Esophagus muscularis mucosa (tissue), 4 donors: ENCODE data around the gene ZXDB. TPM values are rescaled to one million over a fixed set of nuclear protein-coding genes. Genes with fewer than 3 reads are reported as not detected.
A peak's percentile ranks its signal among the peaks of the same experiment; 100 is the strongest.
"Not testable (repeated sequence)": the region's sequence is repeated elsewhere in the genome, so short reads cannot be mapped to it uniquely, and the experiment has no call there.

ENCODE experiments used
- DNase-seq: peaks from one replicate; pipeline ENCODE4 v3.0.0-alpha.2; 2017; ENCODE audit errors: extremely low spot score
- H3K27ac ChIP-seq, 4 donors: fragments of 200-600 bp; sonication (generic); replicated peaks in 1 of 4; 1 replicate in 3 of 4; 2 replicates in 1 of 4; pipeline ENCODE4 v1.5.1; 2016 to 2019; ENCODE audit warnings: mild to moderate bottlenecking in 1 of 4
- H3K27me3 ChIP-seq, 4 donors: fragments of 200-600 bp; sonication (generic); one replicate each; pipeline versions ENCODE4 v1.5.1 to v1.6.0; 2016 to 2019
- H3K36me3 ChIP-seq, 4 donors: fragments of 200-600 bp; sonication (generic); one replicate each; pipeline ENCODE4 v1.5.1; 2016 to 2019
- H3K4me1 ChIP-seq, 4 donors: fragments of 200-600 bp; sonication (generic); one replicate each; pipeline ENCODE4 v1.5.1; 2016 to 2019
- H3K4me3 ChIP-seq, 4 donors: fragments of 200-600 bp; sonication (generic); 1 replicate in 2 of 4; 2 replicates in 2 of 4; pipeline ENCODE4 v1.5.1; 2016 to 2019; ENCODE audit warnings: mild to moderate bottlenecking in 4 of 4, moderate library complexity in 1 of 4
- H3K9me3 ChIP-seq, 4 donors: fragments of 200-600 bp; sonication (generic); 1 replicate in 3 of 4; 2 replicates in 1 of 4; pipeline ENCODE4 v1.5.1; 2016 to 2019
- EP300 ChIP-seq: sonication (generic); formaldehyde crosslinking; IDR thresholded peaks from one replicate; pipeline ENCODE4 v1.6.1; 2017; ENCODE audit warnings: antibody characterized with exemption
- POLR2A ChIP-seq: fragments of 450-650 bp; IDR thresholded peaks from one replicate; pipeline ENCODE4 v1.6.1; 2017; ENCODE audit warnings: antibody characterized with exemption, moderate library complexity, mild to moderate bottlenecking, low read depth
- POLR2AphosphoS5 ChIP-seq, 2 donors: sonication (generic); formaldehyde crosslinking; IDR thresholded peaks; one replicate each; pipeline ENCODE4 v1.6.1; 2017; ENCODE audit warnings: antibody characterized with exemption in 2 of 2
- WGBS: methylation state at CpG from one replicate; pipeline ENCODE4 v1.1.5; 2018; 5-methylcytosine and 5-hydroxymethylcytosine counted together
- intact Hi-C: fragments of 100-400 bp; cut with DNase I; formaldehyde crosslinking; loops from one replicate; pipeline ENCODE4 v1.15.1; 2023
- total RNA-seq, 4 donors: library from RNA; depleted of rRNA; stranded (reverse); fragments of >200 nt; gene quantifications; one replicate each; pipeline versions ENCODE4 v1.1.0 to v1.2.1, GENCODE V29; 2016
- TF ChIP-seq, protein P1 (sequence below), 3 experiments: fragments of 200-600 bp in 2 of 3; fragments of 450-650 bp in 1 of 3; sonication (generic) in 2 of 3; IDR thresholded peaks; one replicate each; pipeline ENCODE4 v1.5.1; 2017 to 2019; ENCODE audit warnings: antibody characterized with exemption in 3 of 3, mild to moderate bottlenecking in 2 of 3, moderate library complexity in 1 of 3

Gene ZXDB
- total RNA-seq, 4 donors from 2014 or later, result 13.3 to 17.2 (median 15.5) TPM

DNA sequence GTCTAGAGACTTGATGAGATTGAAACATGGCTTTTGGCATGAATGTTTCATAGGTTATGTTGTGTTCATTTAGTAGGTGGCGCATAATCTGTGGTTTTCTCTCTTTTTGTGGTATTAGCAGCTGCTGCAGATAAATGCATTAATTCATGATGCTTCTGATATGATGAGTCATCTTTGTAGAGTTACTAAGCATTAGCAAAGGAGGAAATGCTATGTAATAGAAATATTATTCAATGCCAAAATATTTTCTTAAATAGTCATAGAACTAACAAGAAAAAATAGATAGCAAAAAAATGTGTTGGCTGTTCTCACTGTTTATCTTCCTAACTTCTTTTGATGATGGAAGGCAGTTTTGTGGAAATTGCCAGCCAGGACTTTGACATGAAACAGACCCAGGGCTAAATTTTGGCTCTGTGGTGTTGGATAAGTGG is 3.6 kb downstream of the ZXDB start:
- no peaks in the 10 kb centered on the region for H3K9me3 ChIP-seq
- no peaks in the 10 kb centered on the region for H3K36me3 ChIP-seq
- intact Hi-C loops, result loop anchor here (10.0 kb wide), 1 partner anchor 319 kb away; the partner anchor contains the start of gene ZXDA
- DNase-seq, result no peak
- H3K27me3 ChIP-seq, result no peaks in the 10 kb centered on the region
- peaks cover 9 to 57% (median 42%) of the 10 kb centered on the region in 4 donors for H3K4me1 ChIP-seq
- H3K4me3 ChIP-seq, result peak overlapping the region in 3 of 4 donors; percentile 7 to 32 (median 25)
- peak overlapping the region; percentile 19 to 69 (median 64) for H3K27ac ChIP-seq
- WGBS, result 52% methylated on average over 1 of the region's 1 CpG
- TF ChIP-seq POLR2AphosphoS5 (IDR thresholded peaks at IDR 0.05), result peak in 1 of 2 donors; percentile 67
- TF ChIP-seq, protein P1, sequence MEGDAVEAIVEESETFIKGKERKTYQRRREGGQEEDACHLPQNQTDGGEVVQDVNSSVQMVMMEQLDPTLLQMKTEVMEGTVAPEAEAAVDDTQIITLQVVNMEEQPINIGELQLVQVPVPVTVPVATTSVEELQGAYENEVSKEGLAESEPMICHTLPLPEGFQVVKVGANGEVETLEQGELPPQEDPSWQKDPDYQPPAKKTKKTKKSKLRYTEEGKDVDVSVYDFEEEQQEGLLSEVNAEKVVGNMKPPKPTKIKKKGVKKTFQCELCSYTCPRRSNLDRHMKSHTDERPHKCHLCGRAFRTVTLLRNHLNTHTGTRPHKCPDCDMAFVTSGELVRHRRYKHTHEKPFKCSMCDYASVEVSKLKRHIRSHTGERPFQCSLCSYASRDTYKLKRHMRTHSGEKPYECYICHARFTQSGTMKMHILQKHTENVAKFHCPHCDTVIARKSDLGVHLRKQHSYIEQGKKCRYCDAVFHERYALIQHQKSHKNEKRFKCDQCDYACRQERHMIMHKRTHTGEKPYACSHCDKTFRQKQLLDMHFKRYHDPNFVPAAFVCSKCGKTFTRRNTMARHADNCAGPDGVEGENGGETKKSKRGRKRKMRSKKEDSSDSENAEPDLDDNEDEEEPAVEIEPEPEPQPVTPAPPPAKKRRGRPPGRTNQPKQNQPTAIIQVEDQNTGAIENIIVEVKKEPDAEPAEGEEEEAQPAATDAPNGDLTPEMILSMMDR (IDR thresholded peaks at IDR 0.05), result no peak

DNA sequence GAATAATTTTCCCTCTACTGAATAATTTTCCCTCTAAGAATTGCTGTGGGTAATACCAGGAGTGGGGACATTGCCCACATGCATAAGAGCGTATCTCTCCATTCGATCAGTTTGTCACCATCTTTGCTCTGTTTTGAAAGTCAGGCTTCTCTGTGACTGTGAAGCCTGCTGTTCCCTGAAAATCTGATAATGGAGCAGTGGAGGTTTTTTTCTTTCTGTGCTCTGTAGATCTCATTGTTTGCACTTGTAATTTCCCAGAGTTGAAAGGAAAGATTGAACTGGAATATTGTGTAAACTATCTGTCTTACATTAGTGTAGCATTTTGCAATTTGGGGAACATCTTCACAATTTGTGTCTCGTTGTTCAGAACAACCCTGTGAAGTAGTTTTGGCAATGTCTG is 4.3 kb downstream of the ZXDB start:
- Histone ChIP-seq H3K4me1 (peaks cover 5 to 58% (median 38%) of the 10 kb centered on the region in 4 donors), H3K27ac (peak overlapping the region; percentile 19 to 69 (median 64)), H3K36me3 (no peaks in the 10 kb centered on the region), H3K9me3 (no peaks in the 10 kb centered on the region), H3K4me3 (peak overlapping the region in 3 of 4 donors; percentile 7 to 32 (median 25)), H3K27me3 (no peaks in the 10 kb centered on the region)
- intact Hi-C loops, result loop anchor here (10.0 kb wide), 1 partner anchor 319 kb away; the partner anchor contains the start of gene ZXDA
- 74% methylated on average over 3 of the region's 3 CpGs for WGBS
- DNase-seq, result no peak
- TF ChIP-seq EP300, result no peak
- TF ChIP-seq POLR2A, result no peak
- TF ChIP-seq, protein P1 (IDR thresholded peaks at IDR 0.05), result no peak
- TF ChIP-seq POLR2AphosphoS5 (IDR thresholded peaks at IDR 0.05), result no peak

DNA sequence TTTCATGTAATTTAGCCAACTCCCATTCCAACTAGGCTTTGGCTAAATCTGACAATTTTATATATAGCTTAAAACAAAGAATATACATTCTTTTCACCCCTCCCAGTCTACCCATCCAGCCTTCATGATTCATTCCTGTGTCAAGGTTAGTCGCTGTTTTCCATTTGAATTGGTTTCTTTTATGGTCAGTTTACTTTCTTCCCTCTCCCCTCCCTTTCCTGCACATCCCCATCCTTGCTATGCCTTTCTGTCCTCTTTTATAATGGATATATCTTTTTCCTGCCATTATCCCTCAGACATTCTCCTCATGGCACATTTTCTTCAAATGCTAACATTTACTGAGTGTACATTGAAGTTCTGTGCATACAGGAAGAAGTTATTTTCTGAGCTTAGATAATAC is 4.7 kb downstream of the ZXDB start:
- intact Hi-C loops, result loop anchor here (10.0 kb wide), 1 partner anchor 318 kb away; the partner anchor contains the start of gene ZXDA
- H3K9me3 ChIP-seq, result no peaks in the 10 kb centered on the region
- no peaks in the 10 kb centered on the region for H3K36me3 ChIP-seq

DNA sequence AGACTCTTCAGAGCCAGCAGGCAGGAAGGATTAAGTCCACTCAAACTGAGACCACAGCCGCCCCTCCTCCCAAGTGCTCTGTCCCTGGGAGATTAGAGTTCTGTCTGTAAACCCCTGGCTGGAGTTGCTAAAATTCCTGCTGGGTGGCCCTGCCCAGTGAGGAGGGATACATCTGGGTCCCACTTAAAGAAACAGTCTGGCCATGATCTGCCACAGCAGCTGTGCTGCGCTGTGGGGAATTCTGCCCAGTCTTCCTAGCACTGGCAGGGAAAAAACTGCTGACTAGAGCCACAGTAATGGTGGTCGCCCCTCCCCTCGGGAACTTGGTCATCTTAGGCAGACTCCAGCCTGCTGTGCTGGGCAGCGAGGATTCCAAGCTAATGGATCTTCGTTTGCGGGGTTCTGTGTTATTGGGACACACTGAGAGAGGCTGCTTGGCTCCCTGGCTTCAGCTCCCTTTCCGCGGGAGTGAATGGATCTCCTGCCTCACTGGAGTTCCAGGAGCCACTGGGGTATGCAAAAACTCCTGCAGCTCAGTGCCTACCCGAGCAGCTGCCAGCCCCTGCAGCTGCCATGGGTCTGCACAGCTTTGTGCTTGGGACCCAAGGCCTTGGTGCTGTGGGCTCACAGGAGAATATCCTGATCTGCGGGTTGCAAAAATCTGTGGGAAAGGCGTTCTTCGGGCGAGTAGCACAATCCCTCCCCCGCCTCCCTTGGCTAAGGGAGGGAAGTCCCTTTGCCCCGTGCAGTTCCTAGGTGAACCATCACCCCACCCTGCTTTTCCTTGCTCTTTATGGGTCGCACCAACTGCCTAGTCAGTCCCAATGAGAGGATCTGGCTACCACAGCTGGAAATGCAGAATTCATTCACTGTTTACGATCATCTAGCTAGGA is 15.7 kb downstream of the ZXDB start:
- H3K4me1 ChIP-seq, result no peaks in the 10 kb centered on the region
- H3K36me3 ChIP-seq, result no peaks in the 10 kb centered on the region
- no peak overlapping the region for H3K27ac ChIP-seq
- no peak for DNase-seq
- TF ChIP-seq POLR2AphosphoS5 (IDR thresholded peaks at IDR 0.05) (no peak), POLR2A (no peak), EP300 (no peak)
- TF ChIP-seq, protein P1 (IDR thresholded peaks at IDR 0.05), result no peak
- intact Hi-C loops, result no loop called here
- WGBS, result 68% methylated on average over 15 of the region's 18 CpGs
- H3K4me3 ChIP-seq, result no peak overlapping the region
- no peaks in the 10 kb centered on the region for H3K27me3 ChIP-seq
- H3K9me3 ChIP-seq, result no peaks in the 10 kb centered on the region

More for the DNA sequence above, 4.7 kb downstream of the ZXDB start:
- H3K4me1 ChIP-seq, result peaks cover 5 to 60% (median 37%) of the 10 kb centered on the region in 4 donors
- DNase-seq, result no peak
- TF ChIP-seq EP300, result no peak
- H3K27ac ChIP-seq, result peak overlapping the region in 3 of 4 donors; percentile 19 to 69 (median 65)
- WGBS, result 46% methylated on average over 1 of the region's 1 CpG
- no peaks in the 10 kb centered on the region for H3K27me3 ChIP-seq
- peak overlapping the region in 3 of 4 donors; percentile 7 to 32 (median 25) for H3K4me3 ChIP-seq

DNA sequence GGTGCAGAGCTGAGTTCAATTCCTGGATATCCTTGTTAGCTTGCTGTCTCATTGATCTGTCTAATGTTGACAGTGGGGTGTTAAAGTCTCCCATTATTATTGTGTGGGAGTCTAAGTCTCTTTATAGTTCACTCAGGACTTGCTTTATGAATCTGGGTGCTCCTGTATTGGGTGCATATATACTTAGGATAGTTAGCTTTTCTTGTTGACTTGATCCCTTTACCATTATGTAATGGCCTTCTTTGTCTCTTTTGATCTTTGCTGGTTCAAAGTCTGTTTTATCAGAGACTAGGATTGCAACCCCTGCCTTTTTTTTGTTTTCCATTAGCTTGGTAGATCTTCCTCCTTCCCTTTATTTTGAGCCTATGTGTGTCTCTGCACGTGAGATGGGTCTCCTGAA is 21.5 kb downstream of the ZXDB start:
- H3K36me3 ChIP-seq, DNase-seq, H3K4me3 ChIP-seq, H3K27ac ChIP-seq, intact Hi-C loops, H3K4me1 ChIP-seq, H3K9me3 ChIP-seq, H3K27me3 ChIP-seq: not testable (repeated sequence)
- WGBS, result 58% methylated on average over 1 of the region's 1 CpG

DNA sequence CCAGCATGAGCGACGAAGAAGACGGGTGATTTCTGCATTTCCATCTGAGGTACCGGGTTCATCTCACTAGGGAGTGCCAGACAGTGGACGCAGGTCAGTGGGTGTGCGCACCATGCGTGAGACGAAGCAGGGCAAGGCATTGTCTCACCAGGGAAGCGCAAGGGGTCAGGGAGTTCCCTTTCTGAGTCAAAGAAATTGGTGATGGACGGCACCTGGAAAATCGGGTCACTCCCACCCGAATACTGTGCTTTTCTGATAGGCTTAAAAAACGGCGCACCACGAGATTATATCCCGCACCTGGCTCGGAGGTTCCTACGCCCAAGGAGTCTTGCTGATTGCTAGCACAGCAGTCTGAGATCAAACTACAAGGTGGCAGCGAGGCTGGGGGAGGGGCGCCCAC is 37.6 kb downstream of the ZXDB start:
- H3K27ac ChIP-seq, H3K36me3 ChIP-seq, DNase-seq, H3K4me1 ChIP-seq, H3K27me3 ChIP-seq, H3K4me3 ChIP-seq, intact Hi-C loops: not testable (repeated sequence)
- peaks cover 0 to 28% (median 7%) of the 10 kb centered on the region in 4 donors for H3K9me3 ChIP-seq
- 92% methylated on average over 18 of the region's 20 CpGs for WGBS
